ENCODE results near the gene LPP. TPM values are rescaled to one million over a fixed set of nuclear protein-coding genes. Genes with fewer than 3 reads are reported as not detected.

The LPP gene
- total RNA-seq, 6 experiments from 2014 or later, result 84.1 to 121 (median 102) TPM

GRCh38 chr3:188746291-188746783 is 592.4 kb downstream of the LPP start:
- no peak overlapping the region for H3K4me3 Mint-ChIP-seq
- TF ChIP-seq, protein P1, sequence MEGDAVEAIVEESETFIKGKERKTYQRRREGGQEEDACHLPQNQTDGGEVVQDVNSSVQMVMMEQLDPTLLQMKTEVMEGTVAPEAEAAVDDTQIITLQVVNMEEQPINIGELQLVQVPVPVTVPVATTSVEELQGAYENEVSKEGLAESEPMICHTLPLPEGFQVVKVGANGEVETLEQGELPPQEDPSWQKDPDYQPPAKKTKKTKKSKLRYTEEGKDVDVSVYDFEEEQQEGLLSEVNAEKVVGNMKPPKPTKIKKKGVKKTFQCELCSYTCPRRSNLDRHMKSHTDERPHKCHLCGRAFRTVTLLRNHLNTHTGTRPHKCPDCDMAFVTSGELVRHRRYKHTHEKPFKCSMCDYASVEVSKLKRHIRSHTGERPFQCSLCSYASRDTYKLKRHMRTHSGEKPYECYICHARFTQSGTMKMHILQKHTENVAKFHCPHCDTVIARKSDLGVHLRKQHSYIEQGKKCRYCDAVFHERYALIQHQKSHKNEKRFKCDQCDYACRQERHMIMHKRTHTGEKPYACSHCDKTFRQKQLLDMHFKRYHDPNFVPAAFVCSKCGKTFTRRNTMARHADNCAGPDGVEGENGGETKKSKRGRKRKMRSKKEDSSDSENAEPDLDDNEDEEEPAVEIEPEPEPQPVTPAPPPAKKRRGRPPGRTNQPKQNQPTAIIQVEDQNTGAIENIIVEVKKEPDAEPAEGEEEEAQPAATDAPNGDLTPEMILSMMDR (IDR thresholded peaks at IDR 0.05), result no peak
- no peaks in the 10 kb centered on the region for H3K27me3 Mint-ChIP-seq (ENCODE audit: insufficient read depth)
- no peak for DNase-seq
- no peak overlapping the region for H3K27ac Mint-ChIP-seq
- H3K4me1 Mint-ChIP-seq (ENCODE audit: low read depth), result peaks cover 4% of the 10 kb centered on the region; the same call in 1 of the 2 replicates
- H3K36me3 Mint-ChIP-seq (ENCODE audit: low read depth), result peaks cover 5% of the 10 kb centered on the region
- H3K9me3 Mint-ChIP-seq, result no peaks in the 10 kb centered on the region

- Mint-ChIP-seq H3K27ac (no peak overlapping the region), H3K4me1 (ENCODE audit: low read depth) (peaks cover 4% of the 10 kb centered on the region; the same call in 1 of the 2 replicates), H3K27me3 (ENCODE audit: insufficient read depth) (no peaks in the 10 kb centered on the region), H3K36me3 (ENCODE audit: low read depth) (peaks cover 5% of the 10 kb centered on the region), H3K4me3 (no peak overlapping the region), H3K9me3 (no peaks in the 10 kb centered on the region)
- no peak for DNase-seq
- TF ChIP-seq, protein P1 (IDR thresholded peaks at IDR 0.05), result no peak
Measured at GRCh38 chr3:188747489-188747888, 593.5 kb downstream of the LPP start.

DNA sequence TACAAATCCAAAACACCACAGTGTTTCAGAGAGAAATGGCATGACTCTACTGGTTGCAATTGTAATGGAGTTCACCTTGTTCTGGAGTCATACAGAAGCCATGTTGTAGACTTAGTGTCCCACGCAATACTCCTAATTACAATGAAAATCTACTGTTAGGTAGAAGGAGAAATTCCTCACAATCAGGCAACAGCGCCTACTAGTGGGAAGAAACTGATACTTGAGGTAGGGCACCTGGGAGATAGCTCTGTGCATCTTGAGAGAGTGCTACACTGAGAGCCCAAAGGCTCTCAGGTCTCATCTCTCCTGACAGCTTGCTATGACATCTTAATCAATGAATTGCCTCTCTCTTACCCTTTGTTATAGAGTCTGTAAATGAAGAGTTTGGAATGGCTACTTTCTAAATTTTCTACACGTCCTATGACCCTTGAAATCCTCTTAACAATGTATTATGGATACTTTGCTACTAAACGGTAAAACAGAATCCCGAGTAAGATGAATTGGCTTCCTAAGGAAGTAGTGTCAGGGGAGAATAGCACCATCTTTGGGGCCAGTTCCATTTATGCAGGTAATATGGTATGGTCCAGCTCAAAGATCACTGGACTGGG is 595.2 kb downstream of the LPP start:
- Mint-ChIP-seq H3K9me3 (no peaks in the 10 kb centered on the region), H3K36me3 (ENCODE audit: low read depth) (peaks cover 5% of the 10 kb centered on the region), H3K27ac (no peak overlapping the region), H3K27me3 (ENCODE audit: insufficient read depth) (no peaks in the 10 kb centered on the region), H3K4me1 (ENCODE audit: low read depth) (peaks cover 17% of the 10 kb centered on the region), H3K4me3 (no peak overlapping the region)
- DNase-seq, result no peak
- TF ChIP-seq, protein P1 (IDR thresholded peaks at IDR 0.05), result peak; percentile 81

DNA sequence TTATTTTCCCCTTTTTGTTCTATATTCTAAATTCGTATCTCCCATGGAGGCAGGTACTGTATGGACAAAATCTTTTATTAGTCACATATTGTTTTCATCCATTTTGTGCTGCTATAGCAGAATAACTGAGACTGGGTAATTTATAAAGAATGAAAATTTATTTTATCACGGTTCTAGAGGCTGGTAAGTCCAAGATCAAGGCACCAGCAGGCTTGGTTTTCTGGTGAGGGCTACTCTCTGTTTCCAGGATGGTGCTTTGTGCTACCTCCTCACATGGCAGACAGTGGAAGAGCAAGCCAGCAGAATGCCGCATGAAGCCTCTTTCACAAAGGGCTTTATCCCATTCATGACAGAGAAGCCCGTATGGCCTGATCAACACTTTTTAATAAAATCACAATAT is 595.9 kb downstream of the LPP start:
- TF ChIP-seq, protein P1 (IDR thresholded peaks at IDR 0.05), result no peak
- H3K9me3 Mint-ChIP-seq, result no peaks in the 10 kb centered on the region
- H3K27me3 Mint-ChIP-seq (ENCODE audit: insufficient read depth), result no peaks in the 10 kb centered on the region
- DNase-seq, result no peak
- H3K4me1 Mint-ChIP-seq (ENCODE audit: low read depth), result peaks cover 17% of the 10 kb centered on the region
- H3K36me3 Mint-ChIP-seq (ENCODE audit: low read depth), result peaks cover 5% of the 10 kb centered on the region
- no peak overlapping the region for H3K27ac Mint-ChIP-seq
- no peak overlapping the region for H3K4me3 Mint-ChIP-seq

DNA sequence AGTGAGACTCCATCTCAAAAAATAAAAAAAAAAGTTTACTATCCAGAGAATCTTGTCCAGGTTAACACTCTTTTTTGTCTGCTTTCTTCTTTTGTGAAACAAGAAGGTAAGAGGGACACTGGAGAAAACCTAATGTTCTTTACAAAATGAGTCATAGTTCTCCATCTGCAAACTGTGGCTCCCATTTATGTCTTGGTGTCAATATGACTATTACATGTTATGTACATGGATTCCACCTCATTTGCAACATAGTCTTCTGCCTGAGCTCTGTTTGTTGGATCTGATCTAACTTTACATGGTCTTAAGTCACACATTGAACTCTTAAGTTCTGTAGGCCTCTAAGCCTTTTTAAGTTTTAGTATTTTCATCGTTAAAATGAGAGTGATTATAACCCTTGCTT is 596.7 kb downstream of the LPP start:
- H3K27ac Mint-ChIP-seq, result no peak overlapping the region
- H3K4me1 Mint-ChIP-seq (ENCODE audit: low read depth), result peaks cover 17% of the 10 kb centered on the region
- no peaks in the 10 kb centered on the region for H3K9me3 Mint-ChIP-seq
- DNase-seq, result no peak
- H3K27me3 Mint-ChIP-seq (ENCODE audit: insufficient read depth), result no peaks in the 10 kb centered on the region
- H3K36me3 Mint-ChIP-seq (ENCODE audit: low read depth), result peaks cover 5% of the 10 kb centered on the region
- TF ChIP-seq, protein P1 (IDR thresholded peaks at IDR 0.05), result no peak
- no peak overlapping the region for H3K4me3 Mint-ChIP-seq

Measured in HFFc6 (cell line).